ENCODE results near the gene CCDC73.

DNA sequence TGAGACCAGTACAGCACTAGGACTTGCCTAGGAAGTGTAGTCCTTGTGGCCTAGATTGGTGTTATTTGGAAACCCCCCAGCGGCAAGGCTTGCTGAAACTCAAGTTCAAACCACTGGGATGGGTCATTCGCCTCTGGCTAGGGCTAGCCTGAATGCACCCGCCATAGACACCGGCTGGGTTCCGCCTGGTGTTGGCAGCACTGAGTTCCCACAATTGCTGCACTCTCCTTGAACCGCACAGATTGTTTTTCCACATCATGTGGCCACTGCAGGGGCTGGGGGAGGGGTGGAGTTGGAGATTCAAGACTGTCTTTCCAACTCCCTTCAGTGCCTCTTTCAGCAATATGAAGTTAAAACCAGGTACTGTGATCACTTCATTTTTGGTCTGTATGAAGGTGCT is 43.1 kb downstream of the CCDC73 start:
- TF ChIP-seq, protein P1, sequence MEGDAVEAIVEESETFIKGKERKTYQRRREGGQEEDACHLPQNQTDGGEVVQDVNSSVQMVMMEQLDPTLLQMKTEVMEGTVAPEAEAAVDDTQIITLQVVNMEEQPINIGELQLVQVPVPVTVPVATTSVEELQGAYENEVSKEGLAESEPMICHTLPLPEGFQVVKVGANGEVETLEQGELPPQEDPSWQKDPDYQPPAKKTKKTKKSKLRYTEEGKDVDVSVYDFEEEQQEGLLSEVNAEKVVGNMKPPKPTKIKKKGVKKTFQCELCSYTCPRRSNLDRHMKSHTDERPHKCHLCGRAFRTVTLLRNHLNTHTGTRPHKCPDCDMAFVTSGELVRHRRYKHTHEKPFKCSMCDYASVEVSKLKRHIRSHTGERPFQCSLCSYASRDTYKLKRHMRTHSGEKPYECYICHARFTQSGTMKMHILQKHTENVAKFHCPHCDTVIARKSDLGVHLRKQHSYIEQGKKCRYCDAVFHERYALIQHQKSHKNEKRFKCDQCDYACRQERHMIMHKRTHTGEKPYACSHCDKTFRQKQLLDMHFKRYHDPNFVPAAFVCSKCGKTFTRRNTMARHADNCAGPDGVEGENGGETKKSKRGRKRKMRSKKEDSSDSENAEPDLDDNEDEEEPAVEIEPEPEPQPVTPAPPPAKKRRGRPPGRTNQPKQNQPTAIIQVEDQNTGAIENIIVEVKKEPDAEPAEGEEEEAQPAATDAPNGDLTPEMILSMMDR (IDR thresholded peaks at IDR 0.05; ENCODE audit: insufficient read depth, low read depth, low read length): no peak
- no peak for TF ChIP-seq EZH2 (IDR thresholded peaks at IDR 0.05; ENCODE audit: insufficient read depth, low read length)
